ENCODE measurements around the gene UBIAD1.

DNA sequence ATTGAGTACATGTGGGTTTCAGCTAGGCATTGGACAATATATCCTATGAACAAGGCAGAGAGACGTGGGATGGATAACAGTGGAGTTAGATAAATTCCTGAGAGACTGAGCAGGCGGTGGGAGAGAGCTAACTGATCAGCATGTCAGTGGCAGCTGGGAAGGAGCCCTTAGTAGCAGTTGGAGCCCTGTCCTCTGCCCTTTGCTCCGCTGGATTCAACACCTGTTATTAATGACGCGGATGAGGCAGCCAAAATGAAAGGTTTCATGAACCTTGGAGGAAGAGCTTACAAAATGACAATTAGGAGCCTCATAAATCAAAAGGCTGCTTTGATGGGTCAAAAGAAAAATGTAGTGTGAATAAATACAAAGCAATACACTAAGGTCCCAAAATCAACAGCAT lies 16.1 kb downstream of the UBIAD1 start:
- TF ChIP-seq FOXK2 (IDR thresholded peaks at IDR 0.05) (no peak), ARNT (IDR thresholded peaks at IDR 0.05) (no peak), BHLHE40 (IDR thresholded peaks at IDR 0.05; ENCODE audit: borderline replicate concordance) (no peak), PKNOX1 (IDR thresholded peaks at IDR 0.05) (no peak), FOXM1 (IDR thresholded peaks at IDR 0.05; ENCODE audit: borderline replicate concordance) (no peak), HDGF (IDR thresholded peaks at IDR 0.05; ENCODE audit: borderline replicate concordance) (no peak), L3MBTL2 (conservative IDR thresholded peaks at IDR 0.05) (no peak), CTBP1 (IDR thresholded peaks at IDR 0.05; ENCODE audit: borderline replicate concordance) (no peak), SP1 (IDR thresholded peaks at IDR 0.05) (no peak), FOXA1 (IDR thresholded peaks at IDR 0.05) (no peak), ELF4 (IDR thresholded peaks at IDR 0.05) (no peak), ZNF384 (IDR thresholded peaks at IDR 0.05) (no peak), TARDBP (IDR thresholded peaks at IDR 0.05) (no peak), SUZ12 (IDR thresholded peaks at IDR 0.05) (no peak)
